Caco-2 (cell line): ENCODE data around the gene TSFM. TPM values are rescaled to one million over a fixed set of nuclear protein-coding genes. Genes with fewer than 3 reads are reported as not detected.

Experiments
- Bru-seq: library from RNA; stranded (reverse); fragments of 400-500 nt; gene quantifications from one replicate; lab custom pipeline; 2021; lab: Mats Ljungman, UMichigan
- BruChase-seq, 2 experiments: library from RNA; stranded (reverse); fragments of 400-500 nt; gene quantifications; one replicate each; lab custom pipeline; 2021; lab: Mats Ljungman, UMichigan
- BruUV-seq: library from RNA; stranded (reverse); fragments of 400-500 nt; replicated peaks from 2 replicates; lab custom pipeline; 2021; lab: Mats Ljungman, UMichigan
- CTCF ChIA-PET: fragments of 300-600 bp; sonication (Branson Sonifier 250); formaldehyde crosslinking; loops from one replicate; lab custom pipeline; 2022; ENCODE audit warnings: antibody characterized with exemption; lab: Charles Lee
- POLR2A ChIA-PET: fragments of 300-600 bp; sonication (Branson Sonifier 250); formaldehyde crosslinking; loops from one replicate; lab custom pipeline; 2022; ENCODE audit warnings: antibody characterized with exemption; lab: Charles Lee
- DNase-seq, 2 experiments: peaks; one replicate each; pipeline versions ENCODE4 v3.0.0 to v3.0.0-alpha.2; 2020 to 2022
- H3K27me3 ChIP-seq: replicated peaks from 2 replicates; pipeline ENCODE4 v1.6.0; 2011; ENCODE audit warnings: low read length; ENCODE audit not compliant: control insufficient read depth, insufficient read depth
- H3K36me3 ChIP-seq: 2 replicates; pipeline ENCODE4 v1.5.1; 2011; ENCODE audit warnings: low read length; ENCODE audit not compliant: control insufficient read depth, insufficient read depth
- H3K4me1 ChIP-seq: fragments of 250-450 bp; sonication (Bioruptor Pico); 2 replicates; pipeline ENCODE4 v1.5.1; 2020; ENCODE audit warnings: mild to moderate bottlenecking
- H3K4me3 ChIP-seq: 2 replicates; pipeline ENCODE4 v1.5.1; 2011; ENCODE audit warnings: low read depth, mild to moderate bottlenecking, control low read depth, low read length
- H3K9me3 ChIP-seq: fragments of 250-450 bp; sonication (Bioruptor Pico); 2 replicates; pipeline ENCODE4 v1.5.1; 2020; ENCODE audit warnings: mild to moderate bottlenecking, moderate library complexity
- H3K27ac Mint-ChIP-seq: one replicate; pipeline ENCODE4 v1.8.0; 2022; ENCODE audit warnings: mixed read lengths; ENCODE audit not compliant: unreplicated experiment
- H3K27me3 Mint-ChIP-seq: one replicate; pipeline ENCODE4 v1.8.0; 2022; ENCODE audit warnings: mixed read lengths; ENCODE audit not compliant: insufficient read depth, unreplicated experiment
- H3K36me3 Mint-ChIP-seq: one replicate; pipeline ENCODE4 v1.8.0; 2022; ENCODE audit warnings: mild to moderate bottlenecking, mixed read lengths; ENCODE audit not compliant: insufficient read depth, unreplicated experiment
- H3K4me1 Mint-ChIP-seq: one replicate; pipeline ENCODE4 v1.8.0; 2022; ENCODE audit warnings: low read depth, mixed read lengths; ENCODE audit not compliant: unreplicated experiment
- H3K4me3 Mint-ChIP-seq: one replicate; pipeline ENCODE4 v1.8.0; 2022; ENCODE audit warnings: mild to moderate bottlenecking, moderate library complexity, mixed read lengths; ENCODE audit not compliant: unreplicated experiment
- H3K9me3 Mint-ChIP-seq: one replicate; pipeline ENCODE4 v1.8.0; 2022; ENCODE audit warnings: mixed read lengths; ENCODE audit not compliant: unreplicated experiment
- CTCF ChIP-seq, 2 experiments: fragments of 200-600 bp in 1 of 2; IDR thresholded peaks; 1 replicate in 1 of 2; 2 replicates in 1 of 2; pipeline versions ENCODE4 v1.5.1 to v1.8.0; 2011 to 2022; ENCODE audit warnings: antibody characterized with exemption in 1 of 2, control low read depth in 1 of 2, inconsistent platforms in 1 of 2, low read depth in 1 of 2, low read length in 1 of 2, mild to moderate bottlenecking in 1 of 2, moderate library complexity in 1 of 2; ENCODE audit not compliant: insufficient read depth in 1 of 2, severe bottlenecking in 1 of 2, unreplicated experiment in 1 of 2
- intact Hi-C: fragments of 100-400 bp; cut with micrococcal nuclease; formaldehyde crosslinking; loops from one replicate; pipeline ENCODE4 v1.10.0; 2022; ENCODE audit not compliant: unreplicated experiment
- long read RNA-seq: library from polyadenylated mRNA; stranded (forward); transcript quantifications from one replicate; pipeline ENCODE4 v2.0.0, GENCODE V29; 2022
- total RNA-seq: library from RNA; stranded (reverse); gene quantifications from 2 replicates; pipeline ENCODE4 v1.2.3, GENCODE V29; 2022

The TSFM gene
- total RNA-seq (48.0 and 57.5 TPM in 2 replicates), Bru-seq, nascent RNA (percentile 73 among the genes with signal in this experiment), BruChase-seq, experiment 1, labeled RNA remaining after a 2-hour chase (percentile 78 among the genes with signal in this experiment), BruChase-seq, experiment 2, labeled RNA remaining after a 6-hour chase (percentile 80 among the genes with signal in this experiment)
- long read RNA-seq, transcript TSFM-204 (6 exons, 2,192 nt) = major isoform, 74 of 95 reads
- long read RNA-seq, partial matches to known transcripts = 6 of 95 reads
- long read RNA-seq, other reads (novel, unspliced or antisense) = 9 of 95 reads

GRCh38 chr12:57782608-57783465, at the start of gene TSFM:
Gene TSFM (plus strand): TSS chr12:57782787. CDS start chr12:57782802, 15 bp downstream.
- CTCF ChIA-PET = interaction anchor here (0.6 to 1.0 kb wide), 7 partner anchors 8 to 82 kb away, joined by 3 to 4 read pairs (median 4); partner anchors contain the start of genes EEF1AKMT3 and METTL1
- TF ChIP-seq CTCF (IDR thresholded peaks at IDR 0.05; ENCODE audit: insufficient read depth in 1 of 2, low read depth in 1 of 2, low read length in 1 of 2, severe bottlenecking in 1 of 2, unreplicated experiment in 1 of 2) = peak; percentile 74 to 81
- Histone ChIP-seq H3K27me3 (no peaks in the 10 kb centered on the region), H3K4me3 (peak within 1 kb of the TSS; percentile 99), H3K36me3 (peaks cover 2% of the 10 kb centered on the region; the same call in 1 of the 2 replicates), H3K4me1 (no peaks in the 10 kb centered on the region), H3K9me3 (no peaks in the 10 kb centered on the region)
- peak within 1 kb of the TSS; percentile 91 for H3K27ac Mint-ChIP-seq
- POLR2A ChIA-PET = interaction anchor here (1.0 kb wide), 1 partner anchor 11 kb away, joined by 7 read pairs; the partner anchor contains the start of genes EEF1AKMT3 and METTL1
- H3K9me3 Mint-ChIP-seq = no peaks in the 10 kb centered on the region
- DNase-seq = peak; percentile 93 to 94
- H3K4me1 Mint-ChIP-seq = no peaks in the 10 kb centered on the region
- intact Hi-C loops = loop anchor here (1.0 kb wide), 1 partner anchor 11 kb away; the partner anchor contains the start of genes EEF1AKMT3 and METTL1
- no peaks in the 10 kb centered on the region for H3K27me3 Mint-ChIP-seq
- peak within 1 kb of the TSS; percentile 92 for H3K4me3 Mint-ChIP-seq
- peaks cover 21% of the 10 kb centered on the region for H3K36me3 Mint-ChIP-seq
- no TSS peak for BruUV-seq

DNA sequence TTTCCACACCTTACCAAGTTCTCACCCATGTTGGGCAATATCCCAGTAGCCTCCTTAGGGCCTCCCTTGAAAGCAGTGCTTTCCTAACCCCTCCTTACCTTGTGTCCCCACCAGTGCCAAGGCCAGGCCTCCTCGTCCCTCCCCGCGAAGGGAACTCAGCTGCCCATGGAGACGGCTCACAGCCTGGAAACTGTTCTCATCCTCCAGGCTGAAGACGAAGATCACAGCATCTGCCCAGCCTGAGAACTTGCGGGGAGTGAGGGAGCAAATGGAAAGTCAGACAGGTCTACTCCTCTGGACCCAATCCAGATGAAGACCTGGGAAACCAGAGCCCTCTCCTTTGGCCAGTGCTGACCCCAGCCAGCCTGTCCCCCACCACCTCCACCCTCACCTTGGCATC, 48.7 kb upstream of the TSFM start:
- POLR2A ChIA-PET = no interaction called here
- no peaks in the 10 kb centered on the region for H3K9me3 Mint-ChIP-seq

More for the DNA sequence above, 48.7 kb upstream of the TSFM start:
- Mint-ChIP-seq H3K4me1 (peaks cover 17% of the 10 kb centered on the region), H3K4me3 (no peak overlapping the region), H3K27me3 (peaks cover 27% of the 10 kb centered on the region), H3K36me3 (no peaks in the 10 kb centered on the region), H3K27ac (no peak overlapping the region)
- no peaks in the 10 kb centered on the region for H3K36me3 ChIP-seq
- H3K4me1 ChIP-seq = peaks cover 12% of the 10 kb centered on the region
- TF ChIP-seq CTCF (IDR thresholded peaks at IDR 0.05; ENCODE audit: insufficient read depth in 1 of 2, low read depth in 1 of 2, low read length in 1 of 2, severe bottlenecking in 1 of 2, unreplicated experiment in 1 of 2) = no peak
- no TSS peak for BruUV-seq
- no peak overlapping the region for H3K4me3 ChIP-seq
- no peaks in the 10 kb centered on the region for H3K9me3 ChIP-seq
- intact Hi-C loops = no loop called here
- H3K27me3 ChIP-seq = peaks cover 7% of the 10 kb centered on the region
- CTCF ChIA-PET = no interaction called here
- no peak for DNase-seq
